Brain microvascular endothelial cell (primary cell): ENCODE results near the gene NGF.

Experiments used
- DNase-seq: peaks from one replicate; pipeline ENCODE4 v3.0.0-alpha.2; 2020
- H3K27ac ChIP-seq: fragments of 250-450 bp; sonication (Bioruptor Pico); 2 replicates; pipeline ENCODE4 v1.5.1; 2020; ENCODE audit warnings: mild to moderate bottlenecking, moderate library complexity
- H3K27me3 ChIP-seq: fragments of 250-450 bp; sonication (Bioruptor Pico); replicated peaks from 2 replicates; pipeline ENCODE4 v1.5.1; 2020; ENCODE audit warnings: mild to moderate bottlenecking
- H3K36me3 ChIP-seq: fragments of 250-450 bp; sonication (Bioruptor Pico); replicated peaks from 2 replicates; pipeline ENCODE4 v1.5.1; 2020; ENCODE audit warnings: mild to moderate bottlenecking
- H3K4me3 ChIP-seq: 2 replicates; pipeline ENCODE4 v1.5.1; 2011; ENCODE audit warnings: low read depth, mild to moderate bottlenecking, control low read depth, low read length, moderate library complexity
- CTCF ChIP-seq: IDR thresholded peaks from 2 replicates; pipeline ENCODE4 v1.5.1; 2011; ENCODE audit warnings: low read depth, mild to moderate bottlenecking, moderate library complexity, low read length, control low read depth, inconsistent platforms; ENCODE audit errors: missing control alignments
- in situ Hi-C: cut with HindIII; loops from 2 replicates; pipeline ENCODE4 v1.10.0; 2017; ENCODE audit warnings: low sequenced_read_pairs, low pct_ligation_motif_present

NGF gene

GRCh38 chr1:115325874-115326273 is 12.2 kb downstream of the NGF start:
- H3K4me3 ChIP-seq, result no peak overlapping the region
- peak overlapping the region; percentile 19 for H3K27ac ChIP-seq
- H3K27me3 ChIP-seq, result no peaks in the 10 kb centered on the region
- in situ Hi-C loops, result no loop called here
- TF ChIP-seq CTCF, result no peak
- no peaks in the 10 kb centered on the region for H3K36me3 ChIP-seq
- DNase-seq, result peak; percentile 56

GRCh38 chr1:115324649-115325420 is 13.2 kb downstream of the NGF start:
- no peak for DNase-seq
- H3K27me3 ChIP-seq, result no peaks in the 10 kb centered on the region
- in situ Hi-C loops, result no loop called here

DNA sequence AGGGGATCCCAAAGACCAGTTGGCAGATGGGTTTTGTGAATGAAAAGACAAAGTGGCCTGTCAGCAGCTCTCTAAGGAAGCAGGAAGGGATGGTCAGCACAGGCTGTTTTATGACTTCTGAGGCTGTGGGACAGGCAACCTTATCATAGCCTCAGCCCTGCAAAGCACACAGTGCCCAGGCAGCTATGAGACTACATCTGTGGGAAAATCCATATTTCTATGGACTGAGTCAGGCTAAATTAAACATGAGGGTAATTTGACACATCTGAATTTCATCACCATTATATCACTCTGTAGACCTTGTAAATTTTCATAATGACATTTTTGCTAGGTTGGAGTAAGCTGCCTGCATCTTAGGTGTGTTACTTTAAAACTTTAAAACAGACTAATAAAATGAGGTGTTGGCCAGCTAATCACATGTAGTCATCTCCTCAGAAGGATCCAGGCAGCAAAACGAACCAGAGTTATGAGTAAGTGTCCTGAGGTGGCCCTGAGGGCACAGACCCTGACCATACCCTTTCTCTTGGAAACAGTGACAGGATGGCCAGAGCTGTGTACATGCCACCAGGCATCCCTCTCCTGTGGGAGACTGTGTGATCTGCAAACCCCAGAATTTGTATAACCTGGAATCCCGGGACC is 14.6 kb downstream of the NGF start:
- Histone ChIP-seq H3K27me3 (no peaks in the 10 kb centered on the region), H3K4me3 (no peak overlapping the region), H3K36me3 (no peaks in the 10 kb centered on the region), H3K27ac (peak overlapping the region; percentile 47)
- TF ChIP-seq CTCF, result no peak
- DNase-seq, result peak; percentile 45
- in situ Hi-C loops, result no loop called here

More at GRCh38 chr1:115324649-115325420, 13.2 kb downstream of the NGF start:
- Histone ChIP-seq H3K4me3 (no peak overlapping the region), H3K27ac (no peak overlapping the region), H3K36me3 (no peaks in the 10 kb centered on the region)
- no peak for TF ChIP-seq CTCF

DNA sequence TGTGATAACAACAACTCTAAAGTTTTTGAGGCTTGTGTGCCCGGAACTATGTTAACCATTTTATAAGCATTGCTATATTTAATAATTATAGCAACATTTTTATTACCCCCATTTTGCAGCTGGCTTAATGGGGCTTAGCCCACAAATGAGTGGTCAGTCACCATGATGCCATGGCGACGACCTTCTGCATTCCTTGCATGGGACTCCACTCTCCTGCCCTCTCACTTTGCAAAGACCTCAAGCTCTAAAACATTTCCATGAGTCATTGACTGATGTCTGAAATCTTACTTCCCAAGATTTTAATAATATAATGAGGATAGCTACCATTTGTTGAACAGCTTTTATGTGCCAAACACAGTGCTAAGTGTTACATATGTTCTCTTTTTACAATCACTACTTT is 15.4 kb downstream of the NGF start:
- H3K36me3 ChIP-seq, result no peaks in the 10 kb centered on the region
- peak overlapping the region; percentile 47 for H3K27ac ChIP-seq
- in situ Hi-C loops, result no loop called here
- H3K27me3 ChIP-seq, result no peaks in the 10 kb centered on the region
- TF ChIP-seq CTCF, result no peak
- peak; percentile 48 for DNase-seq
- no peak overlapping the region for H3K4me3 ChIP-seq

DNA sequence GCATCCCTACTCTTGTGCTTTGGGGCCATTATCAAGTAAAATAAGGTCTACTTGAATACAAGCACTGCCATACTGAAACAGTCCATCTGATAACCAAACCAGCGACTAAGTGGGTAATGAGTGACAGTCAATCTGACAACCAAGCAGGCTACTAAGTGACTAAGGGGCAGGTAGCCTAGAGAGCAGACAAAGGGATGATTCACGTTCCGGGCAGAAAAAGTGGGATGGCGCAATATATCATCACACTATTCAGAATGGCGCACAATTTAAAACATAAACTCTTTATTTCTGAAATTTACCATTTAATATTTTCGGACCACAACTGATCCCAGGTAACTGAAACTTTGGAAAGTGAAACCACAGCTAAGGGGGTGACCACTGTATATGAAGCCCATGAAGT is 17.7 kb downstream of the NGF start:
- no peak overlapping the region for H3K27ac ChIP-seq
- H3K36me3 ChIP-seq, result no peaks in the 10 kb centered on the region
- no peak overlapping the region for H3K4me3 ChIP-seq
- DNase-seq, result no peak
- no peaks in the 10 kb centered on the region for H3K27me3 ChIP-seq
- TF ChIP-seq CTCF, result no peak
- in situ Hi-C loops, result no loop called here

- no peaks in the 10 kb centered on the region for H3K36me3 ChIP-seq
- no peak overlapping the region for H3K27ac ChIP-seq
- in situ Hi-C loops, result no loop called here
- no peak overlapping the region for H3K4me3 ChIP-seq
- H3K27me3 ChIP-seq, result no peaks in the 10 kb centered on the region
- TF ChIP-seq CTCF, result no peak
- DNase-seq, result no peak
Observed at GRCh38 chr1:115319706-115320105, 18.3 kb downstream of the NGF start.
